ENCODE measurements around the gene LRP1B. TPM values are rescaled to one million over a fixed set of nuclear protein-coding genes. Genes with fewer than 3 reads are reported as not detected.
A peak's percentile ranks its signal among the peaks of the same experiment; 100 is the strongest.

Gene LRP1B
- polyA plus RNA-seq, 1 of the 3 experiments (the other 2 are of a cell fraction) = 0.28 TPM

DNA sequence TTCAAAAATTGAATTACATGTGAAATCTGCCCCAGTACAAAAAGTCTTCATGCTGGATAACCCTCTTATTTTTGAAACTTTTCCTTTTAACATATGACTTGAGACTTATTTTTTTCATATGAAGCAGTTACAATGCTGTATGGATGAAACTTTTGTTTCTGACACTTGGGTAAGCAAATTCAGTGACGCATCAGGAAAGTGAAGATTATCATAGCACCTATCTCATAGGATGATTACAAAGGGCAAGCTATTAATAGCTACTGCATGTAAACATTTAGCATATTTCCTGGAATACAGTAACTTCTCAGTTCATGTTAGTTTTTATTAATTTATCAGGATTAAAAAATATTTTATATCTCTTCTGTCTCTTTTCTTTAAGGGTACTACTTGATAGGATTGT is 1109.2 kb downstream of the LRP1B start:
- peaks cover 12% of the 10 kb centered on the region for H3F3A ChIP-seq (replicated peaks; ENCODE audit: insufficient read depth)
- peak overlapping the region; percentile 62; the same call in 1 of the 2 replicates for H3K9ac ChIP-seq
- H3K4me2 ChIP-seq = 0 out of 2 replicates have a peak overlapping the region, but pooled peaks have one; percentile 28
- no peaks in the 10 kb centered on the region for H3K79me2 ChIP-seq (ENCODE audit: insufficient read depth)
- peak overlapping the region in 1 of 2 experiments; percentile 96; a peak in 2 of 4 replicates for H3K27ac ChIP-seq (ENCODE audit: low read depth in 2 of 2, low read length in 1 of 2)
- WGBS (ENCODE audit: low lambda C conversion rate) = 94% methylated on average over 1 of the region's 1 CpG
- H3K4me1 ChIP-seq (ENCODE audit: control insufficient read depth in 1 of 2, insufficient read depth in 2 of 2, low read depth in 1 of 2, low read length in 1 of 2) = peaks cover 0 to 17% of the 10 kb centered on the region in 2 experiments; a peak in 3 of 4 replicates
- H4K20me1 ChIP-seq (ENCODE audit: insufficient read depth) = no peaks in the 10 kb centered on the region
- no peak overlapping the region for H3K4me3 ChIP-seq (ENCODE audit: low read depth in 2 of 2, low read length in 1 of 2)
- H3K9me3 ChIP-seq = no peaks in the 10 kb centered on the region
- H3K27me3 ChIP-seq (ENCODE audit: insufficient read depth) = no peaks in the 10 kb centered on the region
- no peaks in the 10 kb centered on the region for H3K36me3 ChIP-seq (replicated peaks in 1 of 2; ENCODE audit: control insufficient read depth in 1 of 2, insufficient read depth in 2 of 2, low read length in 1 of 2)
- TF ChIP-seq ELF1 (IDR thresholded peaks at IDR 0.05) (no peak), JUND (IDR thresholded peaks at IDR 0.05) (no peak)
- no peak for DNase-seq
- ChIA-PET CTCF (no interaction called here), POLR2A (no interaction called here)
- H2AFZ ChIP-seq (ENCODE audit: low read depth) = peak overlapping the region; percentile 67; the same call in 1 of the 2 replicates
- no peaks in the 10 kb centered on the region for H3K9me2 ChIP-seq

- CTCF ChIA-PET = no interaction called here
- Histone ChIP-seq H4K20me1 (ENCODE audit: insufficient read depth) (no peaks in the 10 kb centered on the region), H3K4me2 (peak overlapping the region; percentile 28; the same call in 1 of the 2 replicates), H2AFZ (ENCODE audit: low read depth) (peak overlapping the region; percentile 67), H3K27ac (ENCODE audit: low read depth in 2 of 2, low read length in 1 of 2) (peak overlapping the region in 1 of 2 experiments; percentile 96; a peak in 3 of 4 replicates), H3K27me3 (ENCODE audit: insufficient read depth) (no peaks in the 10 kb centered on the region), H3K9ac (peak overlapping the region; percentile 62; the same call in 1 of the 2 replicates), H3K79me2 (ENCODE audit: insufficient read depth) (no peaks in the 10 kb centered on the region), H3K36me3 (replicated peaks in 1 of 2; ENCODE audit: control insufficient read depth in 1 of 2, insufficient read depth in 2 of 2, low read length in 1 of 2) (no peaks in the 10 kb centered on the region), H3K4me3 (ENCODE audit: low read depth in 2 of 2, low read length in 1 of 2) (no peak overlapping the region), H3F3A (replicated peaks; ENCODE audit: insufficient read depth) (peaks cover 12% of the 10 kb centered on the region), H3K4me1 (ENCODE audit: control insufficient read depth in 1 of 2, insufficient read depth in 2 of 2, low read depth in 1 of 2, low read length in 1 of 2) (peaks cover 0 to 17% of the 10 kb centered on the region in 2 experiments; a peak in 3 of 4 replicates), H3K9me2 (no peaks in the 10 kb centered on the region), H3K9me3 (no peaks in the 10 kb centered on the region)
- DNase-seq = no peak
- WGBS (ENCODE audit: low lambda C conversion rate) = 9% methylated on average over 1 of the region's 1 CpG
- TF ChIP-seq FOSL2 (IDR thresholded peaks at IDR 0.05; ENCODE audit: borderline replicate concordance, low read depth) (peak; percentile 92), JUND (IDR thresholded peaks at IDR 0.05) (peak; percentile 92), SIN3A (IDR thresholded peaks at IDR 0.05; ENCODE audit: borderline replicate concordance, low read depth, low read length) (no peak), TEAD4 (IDR thresholded peaks at IDR 0.05; ENCODE audit: borderline replicate concordance, insufficient read depth) (peak; percentile 57; the same call in 1 of the 2 replicates), TCF12 (IDR thresholded peaks at IDR 0.05) (peak; percentile 81), EP300 (IDR thresholded peaks at IDR 0.05; ENCODE audit: borderline replicate concordance in 1 of 2, low read depth in 1 of 2, low read length in 1 of 2) (peak in 1 of 2 experiments; percentile 72; a peak in 1 of 4 replicates), PBX3 (IDR thresholded peaks at IDR 0.05) (peak; percentile 36; the same call in 1 of the 2 replicates), USF1 (IDR thresholded peaks at IDR 0.05; ENCODE audit: borderline replicate concordance, low read depth) (no peak)
- POLR2A ChIA-PET = no interaction called here
Measured at GRCh38 chr2:141021109-141021508, 1109.7 kb downstream of the LRP1B start.

DNA sequence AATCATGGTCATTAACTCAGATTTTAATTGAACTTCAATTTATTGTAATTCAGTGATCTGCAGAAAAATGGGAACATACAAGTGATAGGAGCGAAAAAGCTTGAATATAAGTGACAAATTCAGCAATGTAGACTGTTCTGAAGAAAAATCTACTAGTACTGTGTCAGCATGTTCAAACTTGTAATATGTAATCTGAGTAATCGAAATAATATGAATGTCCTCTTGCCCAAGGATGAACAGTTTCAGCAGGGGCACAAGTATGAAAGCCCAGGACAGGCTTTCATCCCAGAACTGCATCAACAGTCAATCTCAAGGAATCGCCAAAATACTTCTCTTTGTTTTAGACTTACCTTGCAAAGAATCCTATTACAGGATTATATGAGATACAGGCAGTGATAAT is 1110.5 kb downstream of the LRP1B start:
- Histone ChIP-seq H3K9me3 (no peaks in the 10 kb centered on the region), H4K20me1 (ENCODE audit: insufficient read depth) (no peaks in the 10 kb centered on the region), H3K79me2 (ENCODE audit: insufficient read depth) (no peaks in the 10 kb centered on the region), H3K9me2 (no peaks in the 10 kb centered on the region), H3K4me1 (ENCODE audit: control insufficient read depth in 1 of 2, insufficient read depth in 2 of 2, low read depth in 1 of 2, low read length in 1 of 2) (peaks cover 0 to 17% of the 10 kb centered on the region in 2 experiments; a peak in 3 of 4 replicates), H3K27me3 (ENCODE audit: insufficient read depth) (no peaks in the 10 kb centered on the region), H3K4me2 (peak overlapping the region; percentile 28; the same call in 1 of the 2 replicates), H3K36me3 (replicated peaks in 1 of 2; ENCODE audit: control insufficient read depth in 1 of 2, insufficient read depth in 2 of 2, low read length in 1 of 2) (no peaks in the 10 kb centered on the region), H2AFZ (ENCODE audit: low read depth) (peak overlapping the region; percentile 67; the same call in 1 of the 2 replicates), H3F3A (replicated peaks; ENCODE audit: insufficient read depth) (peaks cover 12% of the 10 kb centered on the region), H3K27ac (ENCODE audit: low read depth in 2 of 2, low read length in 1 of 2) (peak overlapping the region in 1 of 2 experiments; percentile 96; a peak in 3 of 4 replicates), H3K4me3 (ENCODE audit: low read depth in 2 of 2, low read length in 1 of 2) (no peak overlapping the region), H3K9ac (peak overlapping the region; percentile 62; the same call in 1 of the 2 replicates)
- ChIA-PET POLR2A (no interaction called here), CTCF (interaction anchor here (1.3 kb wide), 1 partner anchor 11 kb away, joined by 5 read pairs; no protein-coding TSS in a partner anchor)
- whole genome bisulfite sequencing (ENCODE audit: low lambda C conversion rate) = 87% methylated on average over 3 of the region's 3 CpGs
- DNase-seq = no peak
- TF ChIP-seq GABPA (IDR thresholded peaks at IDR 0.05; ENCODE audit: low read depth) (no peak), RXRA (IDR thresholded peaks at IDR 0.05; ENCODE audit: borderline replicate concordance, low read depth) (no peak), TAF1 (IDR thresholded peaks at IDR 0.05; ENCODE audit: borderline replicate concordance, low read depth, low read length) (no peak), FOXJ3 (CRISPR knock-in tag; IDR thresholded peaks at IDR 0.05) (no peak), SIN3A (IDR thresholded peaks at IDR 0.05; ENCODE audit: borderline replicate concordance, low read depth, low read length) (no peak), RCOR1 (IDR thresholded peaks at IDR 0.05; ENCODE audit: low read length) (no peak), PBX3 (IDR thresholded peaks at IDR 0.05) (no peak)
- TF ChIP-seq, protein P1, sequence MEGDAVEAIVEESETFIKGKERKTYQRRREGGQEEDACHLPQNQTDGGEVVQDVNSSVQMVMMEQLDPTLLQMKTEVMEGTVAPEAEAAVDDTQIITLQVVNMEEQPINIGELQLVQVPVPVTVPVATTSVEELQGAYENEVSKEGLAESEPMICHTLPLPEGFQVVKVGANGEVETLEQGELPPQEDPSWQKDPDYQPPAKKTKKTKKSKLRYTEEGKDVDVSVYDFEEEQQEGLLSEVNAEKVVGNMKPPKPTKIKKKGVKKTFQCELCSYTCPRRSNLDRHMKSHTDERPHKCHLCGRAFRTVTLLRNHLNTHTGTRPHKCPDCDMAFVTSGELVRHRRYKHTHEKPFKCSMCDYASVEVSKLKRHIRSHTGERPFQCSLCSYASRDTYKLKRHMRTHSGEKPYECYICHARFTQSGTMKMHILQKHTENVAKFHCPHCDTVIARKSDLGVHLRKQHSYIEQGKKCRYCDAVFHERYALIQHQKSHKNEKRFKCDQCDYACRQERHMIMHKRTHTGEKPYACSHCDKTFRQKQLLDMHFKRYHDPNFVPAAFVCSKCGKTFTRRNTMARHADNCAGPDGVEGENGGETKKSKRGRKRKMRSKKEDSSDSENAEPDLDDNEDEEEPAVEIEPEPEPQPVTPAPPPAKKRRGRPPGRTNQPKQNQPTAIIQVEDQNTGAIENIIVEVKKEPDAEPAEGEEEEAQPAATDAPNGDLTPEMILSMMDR (IDR thresholded peaks at IDR 0.05) = no peak
